Measurements from ENCODE around the gene CD8B2.
"Not testable (repeated sequence)": the region's sequence is repeated elsewhere in the genome, so short reads cannot be mapped to it uniquely, and the experiment has no call there.

The CD8B2 gene

GRCh38 chr2:106513391-106513790 is 26.2 kb downstream of the CD8B2 start:
- DNase-seq = not testable (repeated sequence)

GRCh38 chr2:106514827-106515226 is 27.7 kb downstream of the CD8B2 start:
- not testable (repeated sequence) for DNase-seq

GRCh38 chr2:106516436-106516835 is 29.3 kb downstream of the CD8B2 start:
- no peak for DNase-seq

- no peak for DNase-seq
Observed at GRCh38 chr2:106516864-106517263, 29.7 kb downstream of the CD8B2 start.

GRCh38 chr2:106517329-106517728 is 30.2 kb downstream of the CD8B2 start:
- no peak for DNase-seq

GRCh38 chr2:106519767-106520166 is 32.6 kb downstream of the CD8B2 start:
- no peak for DNase-seq

GRCh38 chr2:106521016-106521415 is 33.9 kb downstream of the CD8B2 start:
- no peak for DNase-seq

GRCh38 chr2:106523976-106524665 is 37.0 kb downstream of the CD8B2 start:
- DNase-seq = no peak

- DNase-seq = no peak
Observed at GRCh38 chr2:106530866-106531265, 43.7 kb downstream of the CD8B2 start.

- no peak for DNase-seq
Observed at GRCh38 chr2:106531676-106532214, 44.6 kb downstream of the CD8B2 start.

GRCh38 chr2:106532236-106532635 is 45.1 kb downstream of the CD8B2 start:
- no peak for DNase-seq

GRCh38 chr2:106534471-106534870 is 47.3 kb downstream of the CD8B2 start:
- no peak for DNase-seq

GRCh38 chr2:106536490-106536889 is 49.3 kb downstream of the CD8B2 start:
- no peak for DNase-seq

- DNase-seq = peak; percentile 19
Observed at GRCh38 chr2:106537047-106537446, 49.9 kb downstream of the CD8B2 start.

GRCh38 chr2:106537791-106538191 is 50.6 kb downstream of the CD8B2 start:
- no peak for DNase-seq

GRCh38 chr2:106540886-106541285 is 53.7 kb downstream of the CD8B2 start:
- no peak for DNase-seq

GRCh38 chr2:106541333-106541732 is 54.2 kb downstream of the CD8B2 start:
- DNase-seq = no peak

GRCh38 chr2:106542746-106543359 is 55.7 kb downstream of the CD8B2 start:
- DNase-seq = peak; percentile 72

GRCh38 chr2:106545007-106545406 is 57.8 kb downstream of the CD8B2 start:
- no peak for DNase-seq

GRCh38 chr2:106546391-106546990 is 59.3 kb downstream of the CD8B2 start:
- DNase-seq = no peak

- no peak for DNase-seq
Observed at GRCh38 chr2:106547164-106547903, 60.2 kb downstream of the CD8B2 start.

- no peak for DNase-seq
Observed at GRCh38 chr2:106551417-106552130, 64.4 kb downstream of the CD8B2 start.

GRCh38 chr2:106552921-106553320 is 65.8 kb downstream of the CD8B2 start:
- DNase-seq = no peak
